ENCODE measurements around the gene PPP2R5D.

DNA sequence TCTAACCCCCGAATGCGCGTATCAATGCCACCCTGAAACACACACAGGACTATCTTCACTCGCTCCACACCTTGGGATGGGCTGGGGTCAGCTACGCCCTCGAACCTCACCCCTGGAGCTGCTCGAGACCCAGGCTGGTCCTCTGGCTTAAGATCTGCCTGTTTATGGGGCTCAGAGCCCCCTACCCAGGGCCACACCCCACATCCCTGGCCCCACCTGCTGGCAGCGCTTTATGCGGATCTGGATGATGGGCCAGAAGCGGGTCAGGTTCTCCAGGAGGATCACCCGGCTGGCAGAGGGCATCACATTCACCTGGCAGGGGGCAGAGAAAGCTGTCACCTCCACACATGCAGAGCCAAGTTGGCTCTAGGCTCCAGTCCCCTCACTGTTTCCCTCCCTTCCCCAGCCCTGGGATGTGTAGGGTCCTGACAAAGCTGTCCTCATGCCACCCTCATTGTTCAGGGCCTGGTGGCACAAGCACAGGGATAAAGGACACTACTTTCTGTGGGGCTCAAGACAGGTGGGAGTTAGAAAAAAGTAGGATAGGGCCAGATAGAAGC, 61.1 kb downstream of the PPP2R5D start:
- no peak for TF ChIP-seq POLR2A (IDR thresholded peaks at IDR 0.05; ENCODE audit: low read length)
- TF ChIP-seq GATA1 (IDR thresholded peaks at IDR 0.05; ENCODE audit: low read depth, low read length), result no peak

All from erythroblast (primary cell).